Smooth muscle cell (in vitro differentiated cells): ENCODE data around the gene KRTAP5-8. TPM values are rescaled to one million over a fixed set of nuclear protein-coding genes. Genes with fewer than 3 reads are reported as not detected.

Experiments
- DNase-seq: peaks from one replicate; lab custom pipeline; 2025; ENCODE audit not compliant: unreplicated experiment; lab: John Stamatoyannopoulos, UW
- H2AFZ ChIP-seq: fragments of 200-600 bp; sonication (generic); 2 replicates; pipeline ENCODE4 v1.6.0; 2016; ENCODE audit warnings: antibody characterized with exemption, low read depth, mild to moderate bottlenecking
- H3F3A ChIP-seq: fragments of 200-600 bp; sonication (generic); 2 replicates; pipeline ENCODE4 v1.6.0; 2017; ENCODE audit warnings: antibody characterized with exemption, low read depth
- H3K27ac ChIP-seq: fragments of 200-600 bp; sonication (generic); 2 replicates; pipeline ENCODE4 v1.5.1; 2016; ENCODE audit warnings: low read depth, mild to moderate bottlenecking
- H3K27me3 ChIP-seq: fragments of 200-600 bp; sonication (generic); 2 replicates; pipeline ENCODE4 v1.6.1; 2016; ENCODE audit warnings: low read depth, mild to moderate bottlenecking
- H3K36me3 ChIP-seq: fragments of 200-600 bp; sonication (generic); 2 replicates; pipeline ENCODE4 v1.5.1; 2016; ENCODE audit warnings: low read depth
- H3K4me1 ChIP-seq: fragments of 200-600 bp; sonication (generic); 2 replicates; pipeline ENCODE4 v1.5.1; 2016; ENCODE audit warnings: low read depth
- H3K4me2 ChIP-seq: fragments of 200-600 bp; sonication (generic); 2 replicates; pipeline ENCODE4 v1.6.0; 2016; ENCODE audit warnings: mild to moderate bottlenecking
- H3K4me3 ChIP-seq: fragments of 200-600 bp; sonication (generic); 2 replicates; pipeline ENCODE4 v1.5.1; 2016; ENCODE audit warnings: mild to moderate bottlenecking
- H3K79me2 ChIP-seq: fragments of 200-600 bp; sonication (generic); 2 replicates; pipeline ENCODE4 v1.6.0; 2016; ENCODE audit warnings: low read depth, mild to moderate bottlenecking
- H3K9ac ChIP-seq: fragments of 200-600 bp; sonication (generic); 2 replicates; pipeline ENCODE4 v1.6.0; 2016; ENCODE audit warnings: low read depth
- H3K9me3 ChIP-seq: fragments of 200-600 bp; sonication (generic); replicated peaks from 2 replicates; pipeline ENCODE4 v1.5.1; 2016; ENCODE audit warnings: low read depth
- H4K20me1 ChIP-seq: fragments of 200-600 bp; sonication (generic); 2 replicates; pipeline ENCODE4 v1.6.0; 2016; ENCODE audit warnings: low read depth
- WGBS: methylation state at CpG from one replicate; pipeline ENCODE4 v1.1.7; 2016; ENCODE audit warnings: low lambda C conversion rate; 5-methylcytosine and 5-hydroxymethylcytosine counted together
- polyA plus RNA-seq: library from polyadenylated mRNA; unstranded; fragments of >200 nt; fragmentation: Nextera tagmentation; extraction: Ambion mirVana; gene quantifications from 2 replicates; pipeline ENCODE4 v1.2.1, GENCODE V29; 2016
- total RNA-seq: library from RNA; depleted of rRNA; stranded (reverse); fragments of >200 nt; gene quantifications from 2 replicates; pipeline ENCODE4 v1.2.3, GENCODE V29; 2014
- TF ChIP-seq, protein P1 (sequence below): fragments of 200-600 bp; sonication (generic); IDR thresholded peaks from 2 replicates; pipeline ENCODE4 v1.5.1; 2017; ENCODE audit warnings: borderline replicate concordance, mild to moderate bottlenecking, antibody characterized with exemption; ENCODE audit not compliant: insufficient read depth, poor library complexity, severe bottlenecking

KRTAP5-8 gene
- total and polyA plus RNA-seq, 2 experiments from 2014 or later, result not detected

DNA sequence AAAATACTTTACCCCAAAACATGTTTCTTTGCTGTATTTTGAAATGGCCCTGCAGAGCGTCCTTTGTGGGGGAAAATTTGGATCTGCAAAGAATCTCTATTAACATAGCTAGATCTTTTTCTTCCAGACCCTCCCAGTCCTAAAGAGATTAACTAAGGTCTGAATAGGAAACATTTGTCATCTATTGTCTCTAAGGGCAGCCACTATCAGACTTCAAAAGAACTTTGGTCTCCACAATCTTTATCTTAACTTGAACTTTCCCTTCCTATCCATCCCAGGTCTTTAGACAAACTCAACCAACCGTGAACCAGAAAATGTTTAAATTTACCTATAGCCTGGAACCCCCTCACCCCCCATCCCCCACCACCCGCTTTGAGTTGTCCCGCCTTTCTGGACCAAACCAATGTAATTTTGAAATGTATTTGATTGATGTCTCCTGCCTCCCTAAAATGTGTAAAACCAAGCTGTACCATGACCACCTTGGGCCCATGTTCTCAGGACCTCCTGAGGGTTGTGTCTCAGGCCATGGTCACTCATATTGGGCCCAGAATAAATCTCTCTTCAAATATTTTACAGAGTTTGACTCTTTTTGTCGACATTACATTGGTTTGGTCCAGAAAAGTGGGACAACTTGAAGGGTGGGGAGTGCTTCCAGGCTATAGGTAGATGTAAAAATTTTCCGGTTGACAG lies 6.8 kb downstream of the KRTAP5-8 start:
- Histone ChIP-seq H2AFZ (no peak overlapping the region), H3K4me3 (no peak overlapping the region), H3F3A (no peaks in the 10 kb centered on the region), H3K9ac (no peak overlapping the region), H3K27me3 (peaks cover 5% of the 10 kb centered on the region), H3K79me2 (no peaks in the 10 kb centered on the region), H3K4me2 (no peak overlapping the region), H3K36me3 (no peaks in the 10 kb centered on the region), H3K9me3 (no peaks in the 10 kb centered on the region), H3K27ac (no peak overlapping the region), H4K20me1 (no peaks in the 10 kb centered on the region), H3K4me1 (no peaks in the 10 kb centered on the region)
- TF ChIP-seq, protein P1, sequence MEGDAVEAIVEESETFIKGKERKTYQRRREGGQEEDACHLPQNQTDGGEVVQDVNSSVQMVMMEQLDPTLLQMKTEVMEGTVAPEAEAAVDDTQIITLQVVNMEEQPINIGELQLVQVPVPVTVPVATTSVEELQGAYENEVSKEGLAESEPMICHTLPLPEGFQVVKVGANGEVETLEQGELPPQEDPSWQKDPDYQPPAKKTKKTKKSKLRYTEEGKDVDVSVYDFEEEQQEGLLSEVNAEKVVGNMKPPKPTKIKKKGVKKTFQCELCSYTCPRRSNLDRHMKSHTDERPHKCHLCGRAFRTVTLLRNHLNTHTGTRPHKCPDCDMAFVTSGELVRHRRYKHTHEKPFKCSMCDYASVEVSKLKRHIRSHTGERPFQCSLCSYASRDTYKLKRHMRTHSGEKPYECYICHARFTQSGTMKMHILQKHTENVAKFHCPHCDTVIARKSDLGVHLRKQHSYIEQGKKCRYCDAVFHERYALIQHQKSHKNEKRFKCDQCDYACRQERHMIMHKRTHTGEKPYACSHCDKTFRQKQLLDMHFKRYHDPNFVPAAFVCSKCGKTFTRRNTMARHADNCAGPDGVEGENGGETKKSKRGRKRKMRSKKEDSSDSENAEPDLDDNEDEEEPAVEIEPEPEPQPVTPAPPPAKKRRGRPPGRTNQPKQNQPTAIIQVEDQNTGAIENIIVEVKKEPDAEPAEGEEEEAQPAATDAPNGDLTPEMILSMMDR, result no peak
- no peak for DNase-seq
- 84% methylated on average over 6 of the region's 6 CpGs for WGBS

DNA sequence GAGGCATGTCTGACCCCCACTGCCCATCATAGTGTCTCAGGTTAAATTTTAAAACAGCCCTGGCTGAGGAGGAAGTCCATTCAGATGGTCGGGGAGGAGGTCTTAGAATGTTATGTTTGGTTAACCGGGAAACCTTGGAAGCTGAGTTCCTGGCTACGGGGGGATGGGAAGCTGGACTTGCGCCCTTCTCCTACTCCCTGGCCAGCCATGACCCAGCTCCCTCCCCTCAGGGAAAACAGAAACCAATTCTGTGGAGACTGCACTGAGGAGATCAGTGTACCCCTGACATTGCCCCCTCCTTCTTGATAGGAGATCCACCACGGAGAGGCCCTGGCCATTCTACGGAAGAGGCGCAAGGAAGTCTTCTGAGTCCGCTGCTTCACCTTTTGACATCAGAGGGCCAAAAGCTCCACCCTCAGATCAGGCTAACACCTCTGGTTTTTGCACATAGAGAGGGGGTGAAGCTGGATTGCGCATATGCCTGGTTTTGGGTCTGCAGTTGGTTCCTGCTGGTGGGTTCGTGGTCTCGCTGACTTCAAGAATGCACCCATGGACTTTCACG lies 7.7 kb downstream of the KRTAP5-8 start:
- WGBS, result 94% methylated on average over 12 of the region's 12 CpGs
- no peaks in the 10 kb centered on the region for H3K9me3 ChIP-seq
- no peak for DNase-seq
- no peaks in the 10 kb centered on the region for H3K36me3 ChIP-seq
- no peak overlapping the region for H3K27ac ChIP-seq
- no peaks in the 10 kb centered on the region for H3F3A ChIP-seq
- TF ChIP-seq, protein P1, result no peak
- peaks cover 5% of the 10 kb centered on the region for H3K27me3 ChIP-seq
- H3K4me3 ChIP-seq, result no peak overlapping the region
- H3K4me2 ChIP-seq, result no peak overlapping the region
- H3K4me1 ChIP-seq, result no peaks in the 10 kb centered on the region
- H3K79me2 ChIP-seq, result no peaks in the 10 kb centered on the region
- H4K20me1 ChIP-seq, result no peaks in the 10 kb centered on the region
- no peak overlapping the region for H3K9ac ChIP-seq
- no peak overlapping the region for H2AFZ ChIP-seq

DNA sequence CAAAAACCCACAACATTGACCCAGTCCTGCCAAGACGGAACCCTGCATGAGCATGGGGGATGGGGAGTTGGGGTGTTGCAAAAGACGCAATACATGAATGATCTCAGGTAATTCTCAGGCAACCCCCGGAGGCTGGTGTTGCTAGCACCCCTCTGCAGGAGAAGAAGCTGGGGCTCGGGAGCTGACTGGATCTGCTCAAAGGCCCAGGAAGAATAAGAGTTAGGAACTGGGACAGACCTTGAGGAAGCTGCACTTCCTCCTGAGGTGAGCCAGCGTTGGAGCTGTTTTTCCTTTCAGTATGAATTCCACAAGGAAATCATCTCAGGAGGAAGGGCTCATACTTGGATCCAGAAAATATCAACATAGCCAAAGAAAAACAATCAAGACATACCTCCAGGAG lies 10.3 kb downstream of the KRTAP5-8 start, which contains the start of gene KRTAP5-9:
TSS of gene KRTAP5-9 (plus strand) at position 301 of the 400 bp plus-strand sequence. CDS start 238 bp downstream, outside the sequence.
- H3K79me2 ChIP-seq, result no peaks in the 10 kb centered on the region
- H3K4me3 ChIP-seq, result no peak within 1 kb of the TSS
- H3K4me2 ChIP-seq, result no peak within 1 kb of the TSS
- H3K9me3 ChIP-seq, result no peaks in the 10 kb centered on the region
- H3K27ac ChIP-seq, result no peak within 1 kb of the TSS
- no peak within 1 kb of the TSS for H3K9ac ChIP-seq
- TF ChIP-seq, protein P1, result no peak
- H4K20me1 ChIP-seq, result no peaks in the 10 kb centered on the region
- H3F3A ChIP-seq, result no peaks in the 10 kb centered on the region
- WGBS, result 85% methylated on average over 5 of the region's 5 CpGs
- no peak within 1 kb of the TSS for H2AFZ ChIP-seq
- H3K4me1 ChIP-seq, result no peaks in the 10 kb centered on the region
- H3K36me3 ChIP-seq, result no peaks in the 10 kb centered on the region
- H3K27me3 ChIP-seq, result peaks cover 5% of the 10 kb centered on the region
- DNase-seq, result no peak
